CD4-positive, alpha-beta T cell treated with Interleukin-6 for 4 hours (primary cell): ENCODE measurements around the gene PLXNA2.

Experiments used
- DNase-seq: peaks from one replicate; pipeline ENCODE4 v3.0.0-alpha.2; 2020; ENCODE audit warnings: mixed read lengths

Gene PLXNA2

DNA sequence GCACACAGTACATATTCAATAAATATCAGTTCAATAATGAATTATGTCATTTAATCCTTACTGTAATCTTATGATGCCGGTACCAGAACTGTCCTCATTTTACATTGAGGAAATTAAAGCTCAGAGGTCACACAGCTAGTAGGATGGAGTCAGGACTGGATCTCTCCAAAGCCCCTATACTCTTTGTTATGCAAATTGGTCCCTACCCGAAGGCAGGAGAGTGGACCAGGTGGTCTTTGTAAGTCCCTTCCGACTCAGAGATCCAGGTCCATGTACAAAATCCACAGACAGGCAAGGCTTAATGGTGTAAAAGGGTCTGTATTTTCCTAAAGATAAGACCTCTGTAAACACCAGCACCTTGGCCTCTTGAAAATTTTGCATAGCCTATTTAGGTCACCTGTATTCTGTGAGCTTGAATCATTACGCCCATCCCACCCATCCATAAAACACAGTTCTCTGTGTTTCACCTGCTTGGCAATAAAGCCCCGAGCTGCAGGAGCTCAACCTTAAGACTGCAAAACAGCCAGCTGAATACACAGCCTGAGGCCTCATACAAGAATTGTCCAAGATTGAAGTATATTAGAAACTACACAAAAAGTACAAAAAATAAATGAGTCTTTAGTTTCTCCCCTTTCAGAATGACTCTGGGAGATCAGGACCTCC is 41.7 kb downstream of the PLXNA2 start:
- no peak for DNase-seq

DNA sequence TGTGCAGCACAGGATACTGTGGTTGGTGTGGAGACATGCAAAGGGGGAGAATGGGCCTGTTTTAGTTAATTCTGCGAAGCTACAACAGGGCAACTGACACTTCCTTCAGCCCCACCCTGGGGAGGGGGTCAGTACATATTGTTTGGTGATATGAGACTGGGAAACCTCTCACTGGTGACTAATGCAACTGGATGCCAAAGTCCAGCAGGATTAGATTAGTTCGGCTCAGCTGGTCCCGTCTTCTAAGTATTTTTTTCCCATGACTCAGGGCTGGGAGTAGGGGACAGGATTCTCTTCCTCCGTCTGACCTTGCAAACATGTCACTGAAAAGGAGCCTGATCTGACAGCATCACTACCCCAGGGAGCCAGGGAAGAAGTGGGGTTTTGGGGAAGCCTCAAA is 43.0 kb downstream of the PLXNA2 start:
- DNase-seq, result no peak

DNA sequence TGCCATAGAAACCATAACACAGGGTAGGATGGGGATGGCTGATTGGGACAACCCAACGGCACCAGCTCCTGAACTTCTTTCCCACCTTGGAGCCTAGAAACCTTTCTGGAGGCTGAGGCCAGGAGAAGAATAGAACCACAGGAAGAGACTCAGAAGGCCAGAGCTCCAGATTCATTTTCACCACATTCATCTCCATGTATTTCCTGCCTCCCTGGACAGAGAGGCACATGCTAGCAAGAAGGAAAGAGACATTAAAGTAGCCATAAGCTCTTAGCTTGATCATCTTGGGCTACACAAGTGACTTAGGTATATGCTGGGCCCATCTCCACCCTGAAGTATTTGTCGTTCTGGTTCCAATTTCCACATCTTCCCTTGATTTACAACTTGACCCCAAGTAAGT is 44.1 kb downstream of the PLXNA2 start:
- DNase-seq, result no peak

DNA sequence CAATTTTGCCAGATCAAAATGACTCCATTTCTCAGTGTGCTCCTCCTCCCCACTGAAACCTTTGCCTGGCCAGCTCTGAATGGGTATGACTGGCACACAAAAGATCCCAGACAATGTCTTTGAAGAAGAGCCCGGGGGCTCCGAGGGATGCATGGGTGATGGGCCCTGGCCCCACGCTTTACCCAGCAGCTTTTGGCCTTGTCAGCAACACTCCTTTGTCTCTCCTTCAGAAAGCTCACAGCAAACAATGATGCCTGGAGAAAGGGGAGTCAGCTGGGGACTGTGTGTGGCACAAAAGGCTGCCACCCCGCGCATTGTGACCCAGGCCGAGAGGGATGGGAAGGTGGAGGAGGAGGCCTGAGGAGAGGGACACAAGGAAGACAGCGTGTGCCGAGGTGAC is 45.9 kb downstream of the PLXNA2 start:
- DNase-seq, result no peak

GRCh38 chr1:208194944-208195343 is 49.2 kb downstream of the PLXNA2 start:
- no peak for DNase-seq

- DNase-seq, result no peak
Observed at GRCh38 chr1:208192995-208193394, 51.2 kb downstream of the PLXNA2 start.

- DNase-seq, result no peak
Observed at GRCh38 chr1:208190784-208191183, 53.4 kb downstream of the PLXNA2 start.

GRCh38 chr1:208189716-208190115 is 54.5 kb downstream of the PLXNA2 start:
- no peak for DNase-seq

- DNase-seq, result no peak
Observed at GRCh38 chr1:208189183-208189582, 55.0 kb downstream of the PLXNA2 start.

GRCh38 chr1:208188607-208189006 is 55.6 kb downstream of the PLXNA2 start:
- DNase-seq, result no peak

DNA sequence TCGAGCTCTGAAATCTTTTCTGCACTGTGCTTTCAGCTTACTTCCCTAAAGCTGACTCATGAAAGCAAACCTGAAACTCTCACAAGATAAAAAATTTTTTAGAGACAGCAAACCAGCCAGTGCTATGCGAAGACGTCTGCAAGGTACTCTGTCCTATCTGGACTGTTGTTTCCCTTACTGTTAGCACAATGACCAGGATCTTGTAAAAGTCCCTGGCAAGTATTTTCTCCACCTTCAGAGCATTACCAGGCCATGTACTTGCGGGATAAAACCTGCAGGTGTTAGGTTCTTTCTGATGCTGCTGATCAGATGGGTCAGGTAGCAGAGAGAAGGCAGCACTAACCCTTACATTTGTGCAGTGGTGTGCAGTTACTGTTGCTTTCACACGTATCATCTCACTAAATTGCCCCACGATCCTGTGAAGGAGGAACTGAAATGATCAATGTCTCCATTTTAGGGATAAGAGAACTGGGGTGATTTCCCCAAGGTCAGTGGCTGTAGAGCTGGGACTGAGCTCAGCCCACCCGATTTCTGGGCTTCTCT is 56.6 kb downstream of the PLXNA2 start:
- no peak for DNase-seq

DNA sequence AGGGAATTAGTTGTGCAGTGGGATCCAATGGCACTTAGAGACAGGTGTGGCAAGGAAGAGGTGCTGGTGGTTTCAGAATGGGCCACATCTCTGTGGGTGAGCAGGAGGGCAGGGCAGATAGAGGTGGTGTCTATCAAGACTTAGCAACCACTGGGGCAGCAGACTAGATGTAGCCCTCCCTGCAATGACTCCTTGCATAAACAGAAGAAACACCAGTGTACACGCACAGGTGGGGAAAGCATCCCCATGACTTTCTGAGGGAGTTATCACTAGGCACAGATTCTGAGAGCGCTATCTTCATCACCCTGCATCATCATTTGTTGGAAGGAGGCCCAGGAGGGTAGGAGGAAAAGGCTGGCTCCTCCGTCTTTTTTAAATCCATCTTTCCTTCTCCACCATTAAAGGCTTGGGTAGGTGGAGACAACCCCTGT is 58.4 kb downstream of the PLXNA2 start:
- DNase-seq, result no peak

- no peak for DNase-seq
Observed at GRCh38 chr1:208184966-208185654, 59.1 kb downstream of the PLXNA2 start.

GRCh38 chr1:208183977-208184911 is 59.9 kb downstream of the PLXNA2 start:
- no peak for DNase-seq

- DNase-seq, result no peak
Observed at GRCh38 chr1:208182880-208183645, 61.1 kb downstream of the PLXNA2 start.

DNA sequence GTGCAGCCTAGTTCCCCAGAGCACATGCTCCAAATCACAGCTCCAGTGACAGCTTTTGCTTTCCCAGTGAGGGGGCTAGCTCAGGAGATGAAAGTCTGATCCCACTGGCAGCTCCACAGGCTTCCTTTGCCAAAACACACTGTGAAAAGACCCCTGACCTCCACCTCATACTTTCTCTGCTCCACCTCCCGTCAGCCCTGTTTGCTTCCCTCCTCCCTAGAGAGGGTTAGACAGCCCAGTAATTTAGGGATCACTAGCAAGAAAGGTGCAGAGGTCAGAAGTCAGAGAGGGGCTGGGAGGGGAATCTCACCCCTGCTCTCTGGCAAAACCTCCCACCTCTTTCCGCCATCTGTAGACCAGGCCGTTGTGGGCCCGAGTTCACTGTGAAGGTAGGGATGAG is 62.8 kb downstream of the PLXNA2 start:
- DNase-seq, result no peak

- no peak for DNase-seq
Observed at GRCh38 chr1:208180421-208180820, 63.8 kb downstream of the PLXNA2 start.

GRCh38 chr1:208179961-208180409 is 64.2 kb downstream of the PLXNA2 start:
- DNase-seq, result no peak

GRCh38 chr1:208179263-208179816 is 64.8 kb downstream of the PLXNA2 start:
- DNase-seq, result no peak

GRCh38 chr1:208178091-208178529 is 66.1 kb downstream of the PLXNA2 start:
- no peak for DNase-seq

- no peak for DNase-seq
Observed at GRCh38 chr1:208177656-208178055, 66.5 kb downstream of the PLXNA2 start.

GRCh38 chr1:208176649-208177048 is 67.5 kb downstream of the PLXNA2 start:
- DNase-seq, result no peak
